ENCODE measurements around the gene TMUB1.

TMUB1 gene

GRCh38 chr7:151121380-151122170 is 38.3 kb upstream of the TMUB1 start:
- FAIRE-seq (no peak), DNase-seq (ENCODE audit: low spot score) (no peak)

DNA sequence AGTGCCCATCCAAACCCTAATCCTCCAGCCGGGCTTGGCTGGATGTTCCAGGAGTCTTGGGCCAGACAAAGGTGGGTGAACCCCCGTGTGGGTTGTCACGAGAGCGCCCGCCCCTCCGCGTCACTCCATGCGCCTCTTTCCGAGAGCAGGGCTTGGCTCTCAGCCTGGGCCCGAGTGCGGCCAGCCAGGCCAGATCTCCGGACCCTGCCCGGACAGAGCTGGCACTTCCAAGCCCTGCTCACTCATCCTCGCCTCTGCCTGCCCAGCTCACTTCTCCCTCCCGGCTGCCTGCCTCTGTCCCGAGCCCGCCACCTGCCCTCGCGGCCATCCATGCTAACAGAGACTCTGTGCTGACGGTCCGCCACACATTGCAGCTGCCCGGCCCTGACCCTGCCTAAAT is 37.6 kb upstream of the TMUB1 start:
- DNase-seq (ENCODE audit: low spot score), result no peak

GRCh38 chr7:151119902-151120301 is 36.6 kb upstream of the TMUB1 start:
- DNase-seq (ENCODE audit: low spot score) (no peak), FAIRE-seq (no peak)

More for the DNA sequence above, 37.6 kb upstream of the TMUB1 start:
- no peak for FAIRE-seq

- no peak for DNase-seq (ENCODE audit: low spot score)
- FAIRE-seq, result no peak
These were observed 35.7 kb upstream of the TMUB1 start for GRCh38 chr7:151119055-151119415.

DNA sequence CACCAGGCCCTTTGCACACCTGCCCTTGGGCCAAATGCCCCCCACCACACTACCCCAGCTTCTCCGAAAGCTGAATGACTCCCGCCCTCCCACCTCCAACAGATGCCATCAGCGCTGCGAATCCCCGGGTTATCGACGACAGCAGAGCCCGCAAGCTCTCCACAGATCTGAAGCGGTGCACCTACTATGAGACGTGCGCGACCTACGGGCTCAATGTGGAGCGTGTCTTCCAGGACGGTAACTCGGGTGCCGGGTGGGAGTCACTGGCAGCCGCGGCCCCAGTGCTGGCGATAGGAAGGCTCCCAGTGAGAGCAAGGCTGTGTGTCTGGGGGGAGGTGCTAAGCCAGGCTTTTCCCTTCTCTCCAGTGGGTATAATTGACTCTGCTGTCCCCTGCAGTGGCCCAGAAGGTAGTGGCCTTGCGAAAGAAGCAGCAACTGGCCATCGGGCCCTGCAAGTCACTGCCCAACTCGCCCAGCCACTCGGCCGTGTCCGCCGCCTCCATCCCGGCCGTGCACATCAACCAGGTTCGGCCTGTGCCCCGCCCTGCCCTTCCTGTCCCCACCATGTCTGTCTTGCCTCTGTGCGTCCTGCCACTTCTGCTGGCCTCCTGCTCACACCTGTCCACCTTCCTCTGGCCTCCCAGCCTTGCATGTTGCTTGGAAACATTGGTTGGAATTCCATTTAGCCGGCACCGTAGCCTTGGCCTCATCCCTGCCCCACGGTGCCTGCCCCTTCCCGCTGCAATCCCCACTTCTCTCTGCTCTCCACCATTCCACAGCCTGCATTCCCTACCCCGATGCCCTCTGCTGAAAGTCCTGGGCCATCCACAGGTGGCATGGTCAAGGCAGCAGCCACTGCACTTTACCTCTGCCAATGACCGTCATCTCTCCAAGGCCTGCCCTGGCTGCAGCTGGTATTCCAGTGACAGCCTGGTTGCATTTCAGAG is 35.1 kb upstream of the TMUB1 start:
- DNase-seq (ENCODE audit: low spot score), result no peak
- FAIRE-seq, result no peak

- DNase-seq (ENCODE audit: low spot score) (no peak), FAIRE-seq (no peak)
These were observed 34.3 kb upstream of the TMUB1 start for GRCh38 chr7:151117565-151117964.

- FAIRE-seq, result no peak
These were observed 33.5 kb upstream of the TMUB1 start for GRCh38 chr7:151116603-151117440.

DNA sequence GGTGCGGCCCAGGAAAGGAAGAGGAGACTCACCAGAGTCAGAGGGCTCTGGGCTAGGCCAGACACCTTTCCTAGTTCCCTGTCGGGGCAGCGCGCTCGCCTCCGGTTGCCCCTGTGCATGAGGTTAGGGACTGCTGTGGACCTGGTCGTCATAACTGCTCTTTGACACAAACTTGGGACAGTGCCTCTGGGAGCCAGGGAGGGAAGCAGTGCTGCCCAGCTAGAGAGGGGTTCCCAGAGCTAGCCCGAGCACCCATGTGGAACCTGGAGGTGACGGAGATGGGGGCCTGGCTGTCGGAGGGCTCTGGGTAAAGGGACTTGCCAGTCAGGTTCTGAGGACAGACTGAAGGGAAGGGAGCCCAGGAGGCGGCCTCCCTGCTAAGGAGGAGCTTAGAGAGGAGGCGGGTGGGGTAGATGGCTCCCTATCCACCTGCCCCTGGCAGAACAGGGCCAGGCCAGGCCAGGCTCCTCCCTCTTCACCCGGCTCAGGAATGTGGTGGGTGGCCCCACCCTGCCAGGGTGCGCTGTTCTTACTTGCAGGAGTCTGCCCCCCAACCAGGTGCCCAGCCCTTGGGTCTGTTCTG is 32.6 kb upstream of the TMUB1 start:
- no peak for DNase-seq (ENCODE audit: low spot score)

More at GRCh38 chr7:151116603-151117440, 33.5 kb upstream of the TMUB1 start:
- no peak for DNase-seq (ENCODE audit: low spot score)

DNA sequence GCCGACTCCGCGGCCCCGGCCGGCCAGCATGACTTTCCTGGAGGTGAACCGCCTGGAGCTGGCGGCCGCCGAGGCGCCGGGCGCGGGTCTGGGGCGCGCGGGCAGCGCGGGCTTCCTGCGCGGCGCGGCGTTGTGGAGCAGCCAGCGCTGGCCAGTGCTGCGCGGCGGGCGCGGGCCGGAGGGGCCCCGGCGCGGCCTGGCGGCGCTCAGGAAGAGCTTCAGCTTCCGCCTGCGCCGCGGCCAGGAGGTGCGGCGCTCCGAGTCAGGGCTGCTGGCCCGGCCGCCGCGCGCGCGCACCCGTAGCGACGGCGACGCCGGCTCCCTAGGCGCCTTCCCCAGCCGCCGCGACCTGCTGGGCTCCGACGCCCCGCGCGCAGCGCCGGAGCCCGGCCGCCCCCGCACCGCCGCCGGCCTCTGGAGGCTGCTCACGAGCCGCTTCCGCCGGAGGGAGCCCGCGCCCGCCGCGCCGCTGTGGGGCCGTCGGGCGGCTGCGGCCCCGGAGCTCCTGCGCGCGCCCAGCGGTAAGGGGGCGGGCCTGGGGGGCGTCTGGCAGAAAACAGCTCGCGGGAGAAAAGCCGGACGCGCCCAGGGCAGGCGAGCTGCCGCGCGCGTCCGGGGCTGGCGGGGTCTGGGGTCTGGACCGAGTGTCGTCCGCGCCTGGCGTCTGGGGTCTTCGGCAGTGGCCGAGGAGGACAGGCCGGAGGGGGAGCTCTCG is 32.0 kb upstream of the TMUB1 start:
- DNase-seq (ENCODE audit: low spot score) (no peak), FAIRE-seq (no peak)

More for the DNA sequence above, 32.6 kb upstream of the TMUB1 start:
- FAIRE-seq, result no peak

DNA sequence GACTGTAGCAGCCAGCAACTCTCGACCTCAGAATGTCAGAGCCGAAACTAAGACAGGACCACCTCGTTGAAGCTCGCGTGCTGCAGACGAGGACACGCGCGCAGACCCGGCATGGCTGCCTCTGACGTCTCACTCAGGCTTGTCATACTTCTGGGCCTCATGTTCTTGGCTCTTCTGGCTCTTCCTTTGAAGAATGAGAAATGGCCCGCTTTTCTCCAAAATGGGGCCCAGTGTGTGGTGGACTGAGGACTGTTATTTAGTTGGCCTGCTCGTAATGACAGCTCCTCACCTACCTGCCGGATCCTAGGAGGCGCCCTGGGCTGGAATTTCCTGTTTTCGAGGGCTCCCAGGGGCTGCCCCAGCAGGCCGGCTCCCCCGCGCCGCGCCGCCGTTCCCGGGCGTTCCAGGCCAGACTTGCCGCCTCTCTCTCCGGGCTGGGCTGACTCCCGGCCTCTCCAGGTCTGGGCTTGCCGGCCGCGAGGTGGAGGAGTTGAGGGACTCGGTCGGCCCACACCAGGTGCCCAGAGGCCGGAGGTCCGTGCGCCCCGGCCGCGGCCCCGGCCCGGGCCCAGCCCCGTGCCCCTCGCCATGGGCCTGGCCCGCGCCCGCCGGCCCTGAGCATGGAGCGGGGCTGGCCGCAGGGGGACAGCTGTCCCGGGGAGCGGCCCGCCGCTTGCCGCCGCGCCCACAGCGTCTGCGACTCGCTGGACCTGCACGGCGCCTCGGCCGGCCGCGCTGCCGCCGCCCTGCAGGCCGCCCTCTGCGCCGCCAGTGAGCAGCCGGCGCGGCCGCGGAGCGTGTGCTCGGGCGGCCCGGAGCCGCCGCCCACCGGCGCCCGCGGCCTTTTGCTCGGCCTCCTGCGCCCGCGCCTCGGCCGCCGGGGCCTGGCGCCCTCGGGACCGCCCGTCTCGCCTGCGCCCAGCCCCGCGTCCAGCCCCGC is 31.1 kb upstream of the TMUB1 start:
- no peak for FAIRE-seq
- DNase-seq (ENCODE audit: low spot score), result no peak

DNA sequence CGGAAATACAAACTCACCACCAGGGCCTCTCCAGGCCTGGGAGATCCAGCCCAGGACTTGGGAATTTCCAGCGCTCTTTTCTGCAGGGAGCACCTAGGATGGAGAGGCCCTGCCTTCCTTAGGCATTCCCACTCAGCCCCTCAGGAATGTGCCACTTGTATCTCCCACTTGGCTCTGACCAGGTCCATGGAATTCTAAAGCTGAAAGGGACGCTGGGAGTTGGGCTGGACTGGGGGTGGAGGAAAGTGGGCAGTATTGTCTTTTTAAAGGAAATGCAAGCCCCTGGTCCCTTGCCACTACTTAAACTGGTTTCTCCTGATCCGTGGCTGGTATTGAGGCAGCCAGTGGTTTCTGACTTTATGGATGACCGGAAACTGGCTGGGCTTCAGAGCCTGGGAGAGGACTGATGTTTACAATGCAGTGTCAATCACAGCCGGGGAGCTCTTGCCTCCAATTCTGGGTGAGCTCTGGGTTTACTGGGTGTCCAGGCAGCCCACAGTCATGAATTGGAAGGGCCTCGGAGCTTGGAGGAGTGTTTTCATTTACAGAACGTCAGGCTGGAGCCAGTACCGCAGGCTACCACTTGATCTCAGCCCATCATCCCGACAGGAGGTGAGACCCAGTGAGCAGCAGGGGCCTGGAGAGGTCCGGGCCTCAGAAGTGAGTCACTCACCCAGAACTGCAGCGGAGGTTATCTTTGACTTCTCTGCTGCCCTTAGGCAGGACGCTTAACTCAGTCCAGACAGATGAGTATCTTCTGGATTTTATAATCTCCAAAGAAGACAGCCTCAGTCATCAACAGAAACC is 30.3 kb upstream of the TMUB1 start:
- DNase-seq (ENCODE audit: low spot score) (peak; percentile 87), FAIRE-seq (peak; percentile 86)

DNA sequence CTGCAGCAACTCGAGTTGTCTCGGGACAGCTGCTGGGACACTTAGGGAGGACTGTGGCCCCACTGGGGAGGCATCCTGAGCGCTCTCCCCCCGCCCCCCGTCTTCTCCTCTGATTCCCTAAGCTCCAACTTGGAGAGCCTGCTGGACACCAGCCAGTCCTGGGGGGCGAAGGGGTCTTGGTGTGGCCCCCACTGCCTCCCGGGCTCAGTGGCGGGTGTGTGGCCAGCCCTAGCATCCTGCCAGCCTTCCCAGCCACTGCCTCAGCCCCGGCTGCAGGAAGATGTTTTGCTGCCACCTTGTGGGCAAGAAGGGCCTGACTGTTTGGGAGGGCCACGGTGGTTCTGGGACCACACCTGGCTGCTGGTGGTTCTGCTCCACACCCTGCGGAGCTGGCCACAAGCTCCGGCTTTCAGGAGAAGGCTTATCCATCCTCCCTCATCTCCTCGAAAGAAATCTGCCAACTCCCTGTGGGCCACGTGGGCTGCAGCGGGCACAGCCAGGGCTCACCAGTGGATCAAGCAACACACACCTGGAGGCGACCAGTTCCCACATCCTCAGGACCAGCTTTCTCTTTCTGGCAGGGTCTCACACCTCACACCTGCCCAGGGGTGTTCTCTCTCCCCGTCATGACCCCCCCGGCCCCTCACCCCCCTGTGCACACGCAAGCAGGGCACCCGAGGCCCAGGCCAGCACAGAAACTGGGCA is 27.8 kb upstream of the TMUB1 start:
- peak; percentile 58 for DNase-seq (ENCODE audit: low spot score)
- FAIRE-seq, result no peak

GRCh38 chr7:151110236-151110940 is 27.1 kb upstream of the TMUB1 start:
- FAIRE-seq (no peak), DNase-seq (ENCODE audit: low spot score) (no peak)

DNA sequence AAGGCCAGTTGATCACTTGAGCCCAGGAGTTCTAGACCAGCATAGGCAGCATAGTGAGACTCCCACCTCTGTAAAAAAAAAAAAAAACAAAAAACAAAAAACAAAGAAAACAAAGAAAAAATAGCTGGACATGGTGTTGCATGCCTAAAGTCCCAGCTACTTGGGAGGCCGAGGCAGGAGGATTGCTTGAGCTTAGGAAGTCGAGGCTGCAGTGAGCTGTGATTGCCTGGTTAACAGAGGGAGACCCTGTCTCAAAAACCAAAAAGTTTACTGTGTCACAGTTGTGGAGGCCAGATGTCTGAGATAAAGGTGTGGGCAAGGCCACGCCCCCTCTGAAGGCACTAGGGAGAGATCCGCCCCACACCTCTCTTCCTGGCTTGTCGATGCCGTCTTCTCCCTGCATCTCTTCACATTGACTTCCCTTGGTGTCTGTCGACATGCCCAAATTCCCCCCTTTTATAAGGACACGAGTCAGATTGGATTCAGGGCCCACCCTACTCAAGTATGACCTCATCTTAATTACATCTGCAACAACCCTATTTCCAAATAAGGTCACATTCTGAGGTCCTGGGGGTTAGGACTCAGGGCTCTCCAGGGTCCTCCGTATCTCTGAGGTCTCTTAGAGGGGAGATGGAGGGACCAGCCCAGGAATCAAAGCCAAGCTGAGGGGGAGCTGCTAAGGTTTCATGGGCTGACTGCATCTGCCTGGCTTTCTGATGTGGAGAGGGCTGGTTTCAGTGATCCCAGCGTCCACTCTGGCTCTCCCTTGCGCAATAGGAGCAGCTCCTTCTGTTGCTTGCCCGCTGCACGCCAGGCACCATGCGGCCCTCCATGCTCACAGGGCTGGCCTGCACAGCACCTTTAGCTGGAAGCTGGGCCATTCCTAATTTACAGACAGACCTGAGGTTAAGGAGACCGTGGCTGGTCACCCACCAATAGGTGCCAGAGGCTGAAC is 26.1 kb upstream of the TMUB1 start:
- FAIRE-seq, result no peak
- DNase-seq (ENCODE audit: low spot score), result no peak

- FAIRE-seq, result no peak
- DNase-seq (ENCODE audit: low spot score), result no peak
These were observed 24.6 kb upstream of the TMUB1 start for GRCh38 chr7:151107882-151108281.

All from RCC 7860 (cell line).